Suppressor macrophage treated with lipopolysaccharide for 4 hours (primary cell): ENCODE results near the gene TBC1D24.
A peak's percentile ranks its signal among the peaks of the same experiment; 100 is the strongest.

ENCODE experiments used
- DNase-seq: peaks from one replicate; pipeline ENCODE4 v3.0.0-alpha.2; 2020

The TBC1D24 gene

GRCh38 chr16:2483939-2484897, 9.3 kb downstream of the TBC1D24 start:
- DNase-seq = no peak

GRCh38 chr16:2484898-2485508, 10.1 kb downstream of the TBC1D24 start:
- no peak for DNase-seq

- DNase-seq = no peak
These were observed 11.0 kb downstream of the TBC1D24 start for GRCh38 chr16:2485811-2486507.

GRCh38 chr16:2486645-2487516, 12.0 kb downstream of the TBC1D24 start:
- DNase-seq = peak; percentile 73

- no peak for DNase-seq
These were observed 12.6 kb downstream of the TBC1D24 start for GRCh38 chr16:2487517-2487842.

- DNase-seq = peak; percentile 76
These were observed 13.1 kb downstream of the TBC1D24 start for GRCh38 chr16:2487903-2488531.

- no peak for DNase-seq
These were observed 14.7 kb downstream of the TBC1D24 start for GRCh38 chr16:2489581-2489980.

GRCh38 chr16:2490190-2491105, 15.5 kb downstream of the TBC1D24 start:
- no peak for DNase-seq

- no peak for DNase-seq
These were observed 17.4 kb downstream of the TBC1D24 start for GRCh38 chr16:2492292-2492691.

- no peak for DNase-seq
These were observed 18.7 kb downstream of the TBC1D24 start for GRCh38 chr16:2493605-2494004.

GRCh38 chr16:2494616-2495015, 19.7 kb downstream of the TBC1D24 start:
- DNase-seq = no peak

- no peak for DNase-seq
These were observed 20.1 kb downstream of the TBC1D24 start for GRCh38 chr16:2495041-2495440.

GRCh38 chr16:2496223-2497115, 21.5 kb downstream of the TBC1D24 start:
- DNase-seq = no peak

- DNase-seq = no peak
These were observed 22.2 kb downstream of the TBC1D24 start for GRCh38 chr16:2497116-2497630.

GRCh38 chr16:2497695-2498484, 23.0 kb downstream of the TBC1D24 start:
- no peak for DNase-seq

- no peak for DNase-seq
These were observed 23.8 kb downstream of the TBC1D24 start for GRCh38 chr16:2498531-2499253.

GRCh38 chr16:2499454-2499853, 24.5 kb downstream of the TBC1D24 start:
- no peak for DNase-seq

- no peak for DNase-seq
These were observed 25.0 kb downstream of the TBC1D24 start for GRCh38 chr16:2499890-2500429.
